ENCODE results near the gene KDM3B. TPM values are rescaled to one million over a fixed set of nuclear protein-coding genes. Genes with fewer than 3 reads are reported as not detected.
"Not testable (repeated sequence)": the region's sequence is repeated elsewhere in the genome, so short reads cannot be mapped to it uniquely, and the experiment has no call there.

Gene KDM3B
- total RNA-seq, 4 donors from 2014 or later: 60.8 to 101 (median 76.6) TPM

GRCh38 chr5:138385660-138386059, 33.2 kb downstream of the KDM3B start:
- TF ChIP-seq POLR2A (IDR thresholded peaks at IDR 0.05) (no peak), POLR2AphosphoS5 (IDR thresholded peaks at IDR 0.05) (no peak), EP300 (IDR thresholded peaks at IDR 0.05; ENCODE audit: low read depth) (no peak), CTCF (IDR thresholded peaks at IDR 0.05) (no peak)
- H3K27ac ChIP-seq: no peak overlapping the region
- H3K4me3 ChIP-seq: no peak overlapping the region
- in situ Hi-C loops (cut with MboI; ENCODE audit: low pct_ligation_motif_present in 1 of 4, low pct_unique_long_range_greater_than_20kb in 1 of 4, low sequenced_read_pairs in 3 of 4) (no loop called here), intact Hi-C loops (cut with DNase I; ENCODE audit: low total_unique reads) (no loop called here)
- no peaks in the 10 kb centered on the region for H3K4me1 ChIP-seq
- WGBS, 2 donors (ENCODE audit: low coverage in 1 of 2): 92 to 100% methylated on average over 1 of the region's 1 CpG
- no peaks in the 10 kb centered on the region for H3K27me3 ChIP-seq
- no peaks in the 10 kb centered on the region for H3K9me3 ChIP-seq
- peaks cover 0 to 67% (median 32%) of the 10 kb centered on the region in 4 donors for H3K36me3 ChIP-seq
- no peak for DNase-seq

- TF ChIP-seq EP300 (IDR thresholded peaks at IDR 0.05; ENCODE audit: low read depth) (no peak), CTCF (IDR thresholded peaks at IDR 0.05) (no peak), POLR2A (IDR thresholded peaks at IDR 0.05) (no peak), POLR2AphosphoS5 (IDR thresholded peaks at IDR 0.05) (no peak)
- H3K27ac ChIP-seq: no peak overlapping the region
- intact Hi-C loops (cut with DNase I; ENCODE audit: low total_unique reads) (no loop called here), in situ Hi-C loops (cut with MboI; ENCODE audit: low pct_ligation_motif_present in 1 of 4, low pct_unique_long_range_greater_than_20kb in 1 of 4, low sequenced_read_pairs in 3 of 4) (no loop called here)
- DNase-seq: no peak
- H3K4me1 ChIP-seq: no peaks in the 10 kb centered on the region
- no peaks in the 10 kb centered on the region for H3K9me3 ChIP-seq
- 92 to 100% methylated on average over 1 to 10 of the region's 10 CpGs for WGBS, 2 donors (ENCODE audit: low coverage in 1 of 2)
- H3K4me3 ChIP-seq: no peak overlapping the region
- H3K36me3 ChIP-seq: peaks cover 0 to 67% (median 32%) of the 10 kb centered on the region in 4 donors
- H3K27me3 ChIP-seq: no peaks in the 10 kb centered on the region
Measured at GRCh38 chr5:138386290-138386689, 33.8 kb downstream of the KDM3B start.

GRCh38 chr5:138389332-138389731, 36.8 kb downstream of the KDM3B start:
- peaks cover 0 to 69% (median 34%) of the 10 kb centered on the region in 4 donors for H3K36me3 ChIP-seq
- TF ChIP-seq POLR2A (IDR thresholded peaks at IDR 0.05): no peak
- no peak for TF ChIP-seq CTCF (IDR thresholded peaks at IDR 0.05)
- TF ChIP-seq POLR2AphosphoS5 (IDR thresholded peaks at IDR 0.05): no peak
- no peak for TF ChIP-seq EP300 (IDR thresholded peaks at IDR 0.05; ENCODE audit: low read depth)
- DNase-seq: no peak
- intact Hi-C loops (cut with DNase I; ENCODE audit: low total_unique reads) (no loop called here), in situ Hi-C loops (cut with MboI; ENCODE audit: low pct_ligation_motif_present in 1 of 4, low pct_unique_long_range_greater_than_20kb in 1 of 4, low sequenced_read_pairs in 3 of 4) (no loop called here)
- no peaks in the 10 kb centered on the region for H3K27me3 ChIP-seq
- WGBS, 2 donors (ENCODE audit: low coverage in 1 of 2): 90 to 93% methylated on average over 3 of the region's 3 CpGs
- no peaks in the 10 kb centered on the region for H3K4me1 ChIP-seq
- no peak overlapping the region for H3K27ac ChIP-seq
- H3K9me3 ChIP-seq: no peaks in the 10 kb centered on the region
- no peak overlapping the region for H3K4me3 ChIP-seq

GRCh38 chr5:138389911-138390310, 37.4 kb downstream of the KDM3B start:
- DNase-seq; intact Hi-C loops (cut with DNase I; ENCODE audit: low total_unique reads); H3K4me1 ChIP-seq; H3K27me3 ChIP-seq; H3K9me3 ChIP-seq; H3K27ac ChIP-seq; H3K4me3 ChIP-seq; in situ Hi-C loops (cut with MboI; ENCODE audit: low pct_ligation_motif_present in 1 of 4, low pct_unique_long_range_greater_than_20kb in 1 of 4, low sequenced_read_pairs in 3 of 4): not testable (repeated sequence)
- WGBS, 2 donors (ENCODE audit: low coverage in 1 of 2): 97 to 98% methylated on average over 6 to 10 of the region's 10 CpGs
- peaks cover 0 to 74% (median 35%) of the 10 kb centered on the region in 4 donors for H3K36me3 ChIP-seq

GRCh38 chr5:138391859-138392386, 39.4 kb downstream of the KDM3B start:
- intact Hi-C loops (cut with DNase I; ENCODE audit: low total_unique reads): no loop called here
- no peak for DNase-seq
- peaks cover 0 to 71% (median 28%) of the 10 kb centered on the region in 4 donors for H3K36me3 ChIP-seq
- in situ Hi-C loops (cut with MboI; ENCODE audit: low pct_ligation_motif_present in 1 of 4, low pct_unique_long_range_greater_than_20kb in 1 of 4, low sequenced_read_pairs in 3 of 4): no loop called here
- H3K27me3 ChIP-seq: no peaks in the 10 kb centered on the region
- H3K4me1 ChIP-seq: no peaks in the 10 kb centered on the region
- TF ChIP-seq POLR2A (IDR thresholded peaks at IDR 0.05): no peak
- no peak overlapping the region for H3K27ac ChIP-seq
- H3K4me3 ChIP-seq: no peak overlapping the region
- WGBS, 2 donors (ENCODE audit: low coverage in 1 of 2): 88% methylated on average over 8 of the region's 9 CpGs; no CpG with 5 or more reads in 1 of the 2 donors
- H3K9me3 ChIP-seq: no peaks in the 10 kb centered on the region

Data from transverse colon (tissue), 4 donors.